ENCODE results near the gene FGF3.

FGF3 gene

GRCh38 chr11:69811431-69811830 is 7.8 kb downstream of the FGF3 start:
- DNase-seq (ENCODE audit: extremely low read depth, low read depth), result no peak
- no peak for TF ChIP-seq CTCF (IDR thresholded peaks at IDR 0.05; ENCODE audit: low read depth, low read length)

- no peak for DNase-seq (ENCODE audit: extremely low read depth, low read depth)
- TF ChIP-seq CTCF (IDR thresholded peaks at IDR 0.05; ENCODE audit: low read depth, low read length), result no peak
Observed at GRCh38 chr11:69810289-69811118, 8.7 kb downstream of the FGF3 start.

GRCh38 chr11:69808667-69809086 is 10.5 kb downstream of the FGF3 start:
- no peak for TF ChIP-seq CTCF (IDR thresholded peaks at IDR 0.05; ENCODE audit: low read depth, low read length)
- DNase-seq (ENCODE audit: extremely low read depth, low read depth), result no peak

GRCh38 chr11:69807106-69807815 is 12.0 kb downstream of the FGF3 start:
- DNase-seq (ENCODE audit: extremely low read depth, low read depth), result no peak
- TF ChIP-seq CTCF (IDR thresholded peaks at IDR 0.05; ENCODE audit: low read depth, low read length), result no peak

- DNase-seq (ENCODE audit: extremely low read depth, low read depth), result no peak
- no peak for TF ChIP-seq CTCF (IDR thresholded peaks at IDR 0.05; ENCODE audit: low read depth, low read length)
Observed at GRCh38 chr11:69804769-69805508, 14.3 kb downstream of the FGF3 start.

- no peak for TF ChIP-seq CTCF (IDR thresholded peaks at IDR 0.05; ENCODE audit: low read depth, low read length)
- DNase-seq (ENCODE audit: extremely low read depth, low read depth), result no peak
Observed at GRCh38 chr11:69803604-69804218, 15.5 kb downstream of the FGF3 start.
